ENCODE measurements around the gene CDKN2C.

The CDKN2C gene

GRCh38 chr1:50978852-50979781, 9.1 kb downstream of the CDKN2C start:
- H3K27ac Mint-ChIP-seq: peak overlapping the region; percentile 76
- peaks cover 12% of the 10 kb centered on the region for H3K36me3 Mint-ChIP-seq (ENCODE audit: low read depth)
- H3K4me3 Mint-ChIP-seq: peak overlapping the region; percentile 24
- peaks cover 42% of the 10 kb centered on the region for H3K27me3 Mint-ChIP-seq
- peaks cover 21% of the 10 kb centered on the region for H3K4me1 Mint-ChIP-seq (ENCODE audit: low read depth)
- H3K9me3 Mint-ChIP-seq: no peaks in the 10 kb centered on the region
- intact Hi-C loops (cut with micrococcal nuclease): no loop called here

- intact Hi-C loops (cut with micrococcal nuclease): no loop called here
- peaks cover 45% of the 10 kb centered on the region for H3K27me3 Mint-ChIP-seq
- peaks cover 6% of the 10 kb centered on the region for H3K36me3 Mint-ChIP-seq (ENCODE audit: low read depth)
- H3K4me1 Mint-ChIP-seq (ENCODE audit: low read depth): peaks cover 21% of the 10 kb centered on the region
- H3K27ac Mint-ChIP-seq: no peak overlapping the region
- no peaks in the 10 kb centered on the region for H3K9me3 Mint-ChIP-seq
- no peak overlapping the region for H3K4me3 Mint-ChIP-seq
Measured at GRCh38 chr1:50979937-50980336, 9.9 kb downstream of the CDKN2C start.

- peaks cover 6% of the 10 kb centered on the region for H3K36me3 Mint-ChIP-seq (ENCODE audit: low read depth)
- peaks cover 49% of the 10 kb centered on the region for H3K27me3 Mint-ChIP-seq
- intact Hi-C loops (cut with micrococcal nuclease): no loop called here
- H3K27ac Mint-ChIP-seq: no peak overlapping the region
- H3K4me3 Mint-ChIP-seq: no peak overlapping the region
- peaks cover 21% of the 10 kb centered on the region for H3K4me1 Mint-ChIP-seq (ENCODE audit: low read depth)
- no peaks in the 10 kb centered on the region for H3K9me3 Mint-ChIP-seq
Measured at GRCh38 chr1:50980505-50980904, 10.5 kb downstream of the CDKN2C start.

- Mint-ChIP-seq H3K27me3 (peaks cover 45% of the 10 kb centered on the region), H3K9me3 (no peaks in the 10 kb centered on the region), H3K4me3 (no peak overlapping the region)
Measured at GRCh38 chr1:50981741-50982140, 11.7 kb downstream of the CDKN2C start.

GRCh38 chr1:50982611-50983010, 12.6 kb downstream of the CDKN2C start:
- Mint-ChIP-seq H3K4me1 (ENCODE audit: low read depth) (peaks cover 12% of the 10 kb centered on the region), H3K27me3 (peaks cover 44% of the 10 kb centered on the region), H3K9me3 (no peaks in the 10 kb centered on the region), H3K36me3 (ENCODE audit: low read depth) (peaks cover 3% of the 10 kb centered on the region), H3K27ac (no peak overlapping the region), H3K4me3 (no peak overlapping the region)
- intact Hi-C loops (cut with micrococcal nuclease): no loop called here

More at GRCh38 chr1:50981741-50982140, 11.7 kb downstream of the CDKN2C start:
- peaks cover 15% of the 10 kb centered on the region for H3K4me1 Mint-ChIP-seq (ENCODE audit: low read depth)
- no peak overlapping the region for H3K27ac Mint-ChIP-seq
- intact Hi-C loops (cut with micrococcal nuclease): no loop called here
- peaks cover 6% of the 10 kb centered on the region for H3K36me3 Mint-ChIP-seq (ENCODE audit: low read depth)

- intact Hi-C loops (cut with micrococcal nuclease): no loop called here
- H3K27me3 Mint-ChIP-seq: peaks cover 40% of the 10 kb centered on the region
- no peaks in the 10 kb centered on the region for H3K9me3 Mint-ChIP-seq
- H3K36me3 Mint-ChIP-seq (ENCODE audit: low read depth): no peaks in the 10 kb centered on the region
- no peak overlapping the region for H3K4me3 Mint-ChIP-seq
- peaks cover 10% of the 10 kb centered on the region for H3K4me1 Mint-ChIP-seq (ENCODE audit: low read depth)
- H3K27ac Mint-ChIP-seq: no peak overlapping the region
Measured at GRCh38 chr1:50983219-50983802, 13.3 kb downstream of the CDKN2C start.

GRCh38 chr1:50985094-50985493, 15.0 kb downstream of the CDKN2C start:
- H3K27ac Mint-ChIP-seq: no peak overlapping the region
- intact Hi-C loops (cut with micrococcal nuclease): no loop called here
- H3K36me3 Mint-ChIP-seq (ENCODE audit: low read depth): no peaks in the 10 kb centered on the region
- no peaks in the 10 kb centered on the region for H3K4me1 Mint-ChIP-seq (ENCODE audit: low read depth)
- H3K4me3 Mint-ChIP-seq: no peak overlapping the region
- peaks cover 32% of the 10 kb centered on the region for H3K27me3 Mint-ChIP-seq
- H3K9me3 Mint-ChIP-seq: no peaks in the 10 kb centered on the region

GRCh38 chr1:50986653-50987052, 16.6 kb downstream of the CDKN2C start:
- no peak overlapping the region for H3K27ac Mint-ChIP-seq
- H3K4me1 Mint-ChIP-seq (ENCODE audit: low read depth): no peaks in the 10 kb centered on the region
- intact Hi-C loops (cut with micrococcal nuclease): no loop called here
- no peak overlapping the region for H3K4me3 Mint-ChIP-seq
- H3K27me3 Mint-ChIP-seq: peaks cover 33% of the 10 kb centered on the region
- no peaks in the 10 kb centered on the region for H3K36me3 Mint-ChIP-seq (ENCODE audit: low read depth)
- H3K9me3 Mint-ChIP-seq: no peaks in the 10 kb centered on the region

- Mint-ChIP-seq H3K4me3 (no peak overlapping the region), H3K27me3 (peaks cover 30% of the 10 kb centered on the region), H3K9me3 (no peaks in the 10 kb centered on the region), H3K4me1 (ENCODE audit: low read depth) (no peaks in the 10 kb centered on the region), H3K27ac (no peak overlapping the region), H3K36me3 (ENCODE audit: low read depth) (no peaks in the 10 kb centered on the region)
- intact Hi-C loops (cut with micrococcal nuclease): no loop called here
Measured at GRCh38 chr1:50989694-50990093, 19.6 kb downstream of the CDKN2C start.

GRCh38 chr1:50992532-50993318, 22.7 kb downstream of the CDKN2C start:
- intact Hi-C loops (cut with micrococcal nuclease): no loop called here
- Mint-ChIP-seq H3K9me3 (no peaks in the 10 kb centered on the region), H3K4me3 (no peak overlapping the region), H3K4me1 (ENCODE audit: low read depth) (no peaks in the 10 kb centered on the region), H3K27ac (no peak overlapping the region), H3K27me3 (peaks cover 18% of the 10 kb centered on the region), H3K36me3 (ENCODE audit: low read depth) (no peaks in the 10 kb centered on the region)

GRCh38 chr1:50993645-50994044, 23.6 kb downstream of the CDKN2C start:
- Mint-ChIP-seq H3K9me3 (no peaks in the 10 kb centered on the region), H3K27me3 (peaks cover 18% of the 10 kb centered on the region), H3K27ac (no peak overlapping the region), H3K36me3 (ENCODE audit: low read depth) (no peaks in the 10 kb centered on the region), H3K4me3 (no peak overlapping the region), H3K4me1 (ENCODE audit: low read depth) (no peaks in the 10 kb centered on the region)
- intact Hi-C loops (cut with micrococcal nuclease): no loop called here

- peaks cover 14% of the 10 kb centered on the region for H3K27me3 Mint-ChIP-seq
- H3K4me3 Mint-ChIP-seq: no peak overlapping the region
- no peaks in the 10 kb centered on the region for H3K9me3 Mint-ChIP-seq
- peaks cover 8% of the 10 kb centered on the region for H3K4me1 Mint-ChIP-seq (ENCODE audit: low read depth)
- H3K27ac Mint-ChIP-seq: no peak overlapping the region
- intact Hi-C loops (cut with micrococcal nuclease): no loop called here
- H3K36me3 Mint-ChIP-seq (ENCODE audit: low read depth): no peaks in the 10 kb centered on the region
Measured at GRCh38 chr1:50994997-50995396, 25.0 kb downstream of the CDKN2C start.

- H3K27me3 Mint-ChIP-seq: peaks cover 14% of the 10 kb centered on the region
Measured at GRCh38 chr1:50995651-50996050, 25.6 kb downstream of the CDKN2C start.

GRCh38 chr1:50996083-50996482, 26.0 kb downstream of the CDKN2C start:
- no peak overlapping the region for H3K4me3 Mint-ChIP-seq
- peaks cover 8% of the 10 kb centered on the region for H3K4me1 Mint-ChIP-seq (ENCODE audit: low read depth)
- intact Hi-C loops (cut with micrococcal nuclease): no loop called here
- no peak overlapping the region for H3K27ac Mint-ChIP-seq
- peaks cover 14% of the 10 kb centered on the region for H3K27me3 Mint-ChIP-seq
- no peaks in the 10 kb centered on the region for H3K36me3 Mint-ChIP-seq (ENCODE audit: low read depth)
- H3K9me3 Mint-ChIP-seq: no peaks in the 10 kb centered on the region

More at GRCh38 chr1:50995651-50996050, 25.6 kb downstream of the CDKN2C start:
- no peak overlapping the region for H3K27ac Mint-ChIP-seq
- no peaks in the 10 kb centered on the region for H3K9me3 Mint-ChIP-seq
- H3K36me3 Mint-ChIP-seq (ENCODE audit: low read depth): no peaks in the 10 kb centered on the region
- H3K4me1 Mint-ChIP-seq (ENCODE audit: low read depth): peaks cover 8% of the 10 kb centered on the region
- H3K4me3 Mint-ChIP-seq: no peak overlapping the region
- intact Hi-C loops (cut with micrococcal nuclease): no loop called here
